GM06990 (cell line): ENCODE results near the gene ZNHIT3.

Source experiments
- DNase-seq: peaks from one replicate; pipeline ENCODE4 v3.0.0-alpha.2; 2011; ENCODE audit not compliant: insufficient read length; ENCODE audit errors: extremely low read depth
- H3K27me3 ChIP-seq: replicated peaks from 2 replicates; pipeline ENCODE4 v1.6.0; 2011; ENCODE audit warnings: low read length; ENCODE audit not compliant: control insufficient read depth, insufficient read depth
- H3K36me3 ChIP-seq: 2 replicates; pipeline ENCODE4 v1.5.1; 2011; ENCODE audit warnings: low read length; ENCODE audit not compliant: control insufficient read depth, insufficient read depth
- H3K4me3 ChIP-seq: replicated peaks from 2 replicates; pipeline ENCODE4 v1.5.1; 2011; ENCODE audit warnings: low read depth, mild to moderate bottlenecking, control low read depth, low read length
- TF ChIP-seq, protein P1 (sequence below): IDR thresholded peaks from 2 replicates; pipeline ENCODE4 v1.5.1; 2011; ENCODE audit warnings: low read length, control low read depth, mild to moderate bottlenecking, inconsistent platforms; ENCODE audit not compliant: insufficient read depth, poor library complexity, severe bottlenecking

Gene ZNHIT3

DNA sequence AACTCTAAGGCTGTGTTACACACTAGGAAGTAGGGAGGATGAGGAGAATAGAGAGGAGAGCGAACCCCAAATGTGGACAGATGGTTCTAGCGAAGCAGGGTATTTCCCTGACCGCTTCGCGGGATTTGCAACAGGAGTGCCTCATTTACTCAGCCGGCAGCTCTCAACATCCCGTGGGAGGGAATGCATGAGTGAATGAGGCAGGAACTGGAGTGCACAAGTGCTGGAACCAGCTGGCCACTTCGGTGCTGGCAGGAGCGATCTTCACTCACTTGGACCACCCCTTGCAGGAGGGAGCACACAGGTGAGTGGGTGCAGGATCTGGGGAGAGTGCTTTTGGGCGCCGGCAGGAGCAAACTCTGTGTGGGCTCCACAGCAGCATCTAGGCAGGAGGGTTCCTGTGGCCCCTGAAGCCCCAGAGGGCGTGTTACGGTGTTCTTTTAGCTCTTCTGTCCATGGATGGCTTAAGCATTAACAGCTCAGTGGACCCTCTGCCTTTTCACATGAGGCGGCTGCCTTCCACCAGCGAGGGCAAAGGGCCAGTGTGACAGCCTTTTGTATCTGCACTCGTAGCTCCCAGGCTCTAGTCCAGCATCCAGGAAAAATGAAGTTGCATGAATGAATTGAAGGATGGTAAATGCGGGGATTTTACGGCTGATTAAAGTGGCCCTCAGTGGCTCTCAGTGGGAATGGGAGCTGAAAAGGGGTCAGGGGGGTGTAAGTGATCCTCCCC, 17.4 kb upstream of the ZNHIT3 start:
- TF ChIP-seq, protein P1, sequence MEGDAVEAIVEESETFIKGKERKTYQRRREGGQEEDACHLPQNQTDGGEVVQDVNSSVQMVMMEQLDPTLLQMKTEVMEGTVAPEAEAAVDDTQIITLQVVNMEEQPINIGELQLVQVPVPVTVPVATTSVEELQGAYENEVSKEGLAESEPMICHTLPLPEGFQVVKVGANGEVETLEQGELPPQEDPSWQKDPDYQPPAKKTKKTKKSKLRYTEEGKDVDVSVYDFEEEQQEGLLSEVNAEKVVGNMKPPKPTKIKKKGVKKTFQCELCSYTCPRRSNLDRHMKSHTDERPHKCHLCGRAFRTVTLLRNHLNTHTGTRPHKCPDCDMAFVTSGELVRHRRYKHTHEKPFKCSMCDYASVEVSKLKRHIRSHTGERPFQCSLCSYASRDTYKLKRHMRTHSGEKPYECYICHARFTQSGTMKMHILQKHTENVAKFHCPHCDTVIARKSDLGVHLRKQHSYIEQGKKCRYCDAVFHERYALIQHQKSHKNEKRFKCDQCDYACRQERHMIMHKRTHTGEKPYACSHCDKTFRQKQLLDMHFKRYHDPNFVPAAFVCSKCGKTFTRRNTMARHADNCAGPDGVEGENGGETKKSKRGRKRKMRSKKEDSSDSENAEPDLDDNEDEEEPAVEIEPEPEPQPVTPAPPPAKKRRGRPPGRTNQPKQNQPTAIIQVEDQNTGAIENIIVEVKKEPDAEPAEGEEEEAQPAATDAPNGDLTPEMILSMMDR = no peak
- peaks cover 3% of the 10 kb centered on the region; the same call in 1 of the 2 replicates for H3K27me3 ChIP-seq
- no peaks in the 10 kb centered on the region for H3K36me3 ChIP-seq
- DNase-seq = no peak
- no peak overlapping the region for H3K4me3 ChIP-seq

GRCh38 chr17:36469733-36470132, 16.7 kb upstream of the ZNHIT3 start:
- DNase-seq = no peak
- H3K36me3 ChIP-seq = no peaks in the 10 kb centered on the region
- no peak overlapping the region for H3K4me3 ChIP-seq
- peaks cover 3% of the 10 kb centered on the region; the same call in 1 of the 2 replicates for H3K27me3 ChIP-seq
- TF ChIP-seq, protein P1 = no peak

GRCh38 chr17:36470499-36470898, 16.0 kb upstream of the ZNHIT3 start:
- DNase-seq = no peak
- Histone ChIP-seq H3K27me3 (peaks cover 3% of the 10 kb centered on the region; the same call in 1 of the 2 replicates), H3K4me3 (no peak overlapping the region)

DNA sequence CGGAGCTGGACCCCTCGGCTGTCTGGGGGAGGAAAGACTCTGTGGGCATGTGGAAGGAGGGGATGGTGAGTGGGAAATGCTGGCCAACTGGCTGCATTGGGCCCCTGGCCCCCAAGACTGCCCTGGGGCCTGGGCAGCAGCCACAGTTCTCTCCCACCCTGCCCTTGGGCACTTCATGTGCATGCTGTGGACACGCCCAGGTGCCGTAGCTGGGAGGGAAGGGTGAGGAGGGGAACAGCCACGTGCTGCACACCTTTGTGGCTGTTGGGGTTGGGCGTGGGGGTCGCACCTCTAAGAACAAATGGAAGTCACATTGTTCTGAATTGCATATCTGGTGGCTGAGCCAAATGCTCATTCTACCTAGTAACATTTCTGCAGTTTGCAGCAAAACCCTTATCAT, 11.9 kb upstream of the ZNHIT3 start:
- no peak overlapping the region for H3K4me3 ChIP-seq
- TF ChIP-seq, protein P1 = no peak
- no peak for DNase-seq
- no peaks in the 10 kb centered on the region; the same call in 1 of the 2 replicates for H3K27me3 ChIP-seq
- H3K36me3 ChIP-seq = no peaks in the 10 kb centered on the region

More at GRCh38 chr17:36470499-36470898, 16.0 kb upstream of the ZNHIT3 start:
- no peaks in the 10 kb centered on the region for H3K36me3 ChIP-seq
- TF ChIP-seq, protein P1 = no peak

- H3K27me3 ChIP-seq = no peaks in the 10 kb centered on the region; the same call in 1 of the 2 replicates
- no peak for DNase-seq
- H3K36me3 ChIP-seq = no peaks in the 10 kb centered on the region
- no peak overlapping the region for H3K4me3 ChIP-seq
- TF ChIP-seq, protein P1 = no peak
Observed at GRCh38 chr17:36475346-36475970, 11.0 kb upstream of the ZNHIT3 start.
